HG03558 (cell line): Measurements from ENCODE around the gene CTAGE9.
"Not testable (repeated sequence)": the region's sequence is repeated elsewhere in the genome, so short reads cannot be mapped to it uniquely, and the experiment has no call there.

Experiments
- ATAC-seq: cut with Tn5 transposase; IDR thresholded peaks from one replicate; pipeline ENCODE4 v1.9.1; 2021; ENCODE audit warnings: moderate number of reproducible peaks; ENCODE audit not compliant: unreplicated experiment; ENCODE audit errors: extremely low read depth

CTAGE9 gene, protein sequence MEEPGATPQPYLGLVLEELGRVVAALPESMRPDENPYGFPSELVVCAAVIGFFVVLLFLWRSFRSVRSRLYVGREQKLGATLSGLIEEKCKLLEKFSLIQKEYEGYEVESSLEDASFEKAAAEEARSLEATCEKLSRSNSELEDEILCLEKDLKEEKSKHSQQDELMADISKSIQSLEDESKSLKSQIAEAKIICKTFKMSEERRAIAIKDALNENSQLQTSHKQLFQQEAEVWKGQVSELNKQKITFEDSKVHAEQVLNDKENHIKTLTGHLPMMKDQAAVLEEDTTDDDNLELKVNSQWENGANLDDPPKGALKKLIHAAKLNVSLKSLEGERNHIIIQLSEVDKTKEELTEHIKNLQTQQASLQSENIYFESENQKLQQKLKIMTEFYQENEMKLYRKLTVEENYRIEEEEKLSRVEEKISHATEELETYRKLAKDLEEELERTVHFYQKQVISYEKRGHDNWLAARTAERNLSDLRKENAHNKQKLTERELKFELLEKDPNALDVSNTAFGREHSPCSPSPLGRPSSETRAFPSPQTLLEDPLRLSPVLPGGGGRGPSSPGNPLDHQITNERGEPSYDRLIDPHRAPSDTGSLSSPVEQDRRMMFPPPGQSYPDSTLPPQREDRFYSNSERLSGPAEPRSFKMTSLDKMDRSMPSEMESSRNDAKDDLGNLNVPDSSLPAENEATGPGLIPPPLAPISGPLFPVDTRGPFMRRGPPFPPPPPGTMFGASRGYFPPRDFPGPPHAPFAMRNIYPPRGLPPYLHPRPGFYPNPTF

DNA sequence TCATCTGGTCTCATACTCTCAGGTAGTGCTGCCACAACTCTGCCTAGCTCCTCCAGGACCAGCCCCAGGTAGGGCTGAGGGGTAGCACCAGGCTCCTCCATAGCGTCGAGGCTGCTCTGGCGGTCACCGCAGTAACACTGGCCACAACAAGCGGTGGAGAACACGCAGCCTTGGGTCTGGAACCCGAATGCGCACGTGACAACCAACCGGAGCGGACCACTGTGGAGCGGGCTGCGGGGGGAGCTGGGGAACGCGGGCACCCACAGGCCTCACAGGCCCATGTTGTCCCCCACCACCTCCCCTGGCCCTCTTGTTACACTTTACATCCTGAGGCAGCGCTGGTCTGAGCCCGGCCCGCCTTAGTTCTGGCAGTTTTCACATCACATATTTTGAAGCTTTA is at the start of gene CTAGE9:
CTAGE9 (minus strand) TSS at position 101 of the 400 bp plus-strand sequence; CDS start at position 101, 0 bp downstream.
- not testable (repeated sequence) for ATAC-seq

DNA sequence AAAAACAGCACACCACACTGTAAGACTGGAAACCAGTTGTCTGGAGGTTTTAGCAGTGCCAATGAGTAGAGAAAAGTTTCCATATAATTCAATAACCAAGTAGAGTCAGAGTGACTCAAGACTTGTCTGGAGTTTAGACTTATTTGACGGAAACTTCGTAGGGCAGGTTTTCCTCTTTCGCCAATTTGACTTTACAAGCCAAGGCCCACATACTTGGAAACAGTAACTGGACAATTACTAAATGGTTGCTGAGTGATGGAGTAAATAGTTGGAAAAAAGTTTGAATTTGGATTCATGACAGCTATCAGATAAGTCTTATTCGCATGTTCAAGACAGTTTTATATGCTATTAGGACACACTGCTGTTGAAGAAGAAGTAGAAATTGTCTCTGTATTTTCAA is 48.1 kb upstream of the CTAGE9 start:
- no peak for ATAC-seq

DNA sequence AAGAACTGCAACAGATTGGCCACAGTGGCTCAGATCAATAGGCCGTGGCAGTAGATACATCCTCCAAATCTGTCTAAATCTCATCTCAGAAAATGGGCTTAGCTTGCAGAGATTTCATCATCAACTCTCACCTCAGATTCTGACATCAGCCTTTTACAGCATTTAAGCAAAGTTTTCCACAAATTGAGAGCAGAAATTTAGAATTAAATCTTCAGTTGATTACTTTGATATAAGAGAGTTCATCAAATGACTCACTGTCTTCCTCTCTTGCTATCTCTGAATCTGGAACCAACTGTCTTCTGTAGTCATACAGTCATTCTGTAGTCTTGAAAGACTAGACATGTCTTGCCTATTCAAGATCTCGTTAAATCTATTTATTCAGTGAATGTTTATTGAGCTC is 45.2 kb upstream of the CTAGE9 start:
- ATAC-seq: no peak

DNA sequence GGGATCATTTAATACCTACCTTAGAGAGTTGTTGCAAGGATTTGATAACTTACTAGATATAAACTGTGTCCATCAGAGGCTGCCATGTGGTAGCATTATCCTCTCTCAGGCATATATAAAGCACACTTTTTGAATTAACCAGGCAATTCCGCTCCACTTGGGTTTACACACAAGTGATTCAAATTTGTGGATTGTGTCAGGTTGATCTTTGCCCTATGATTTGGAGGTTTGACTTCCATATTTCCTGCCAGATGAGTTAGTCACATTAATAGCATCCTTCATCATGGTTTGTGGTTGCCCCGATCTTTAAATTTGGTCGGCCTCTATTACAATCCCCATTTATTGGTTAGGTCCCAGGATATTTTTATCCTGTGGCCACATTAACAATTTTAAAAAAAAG is 44.8 kb upstream of the CTAGE9 start:
- ATAC-seq: no peak

DNA sequence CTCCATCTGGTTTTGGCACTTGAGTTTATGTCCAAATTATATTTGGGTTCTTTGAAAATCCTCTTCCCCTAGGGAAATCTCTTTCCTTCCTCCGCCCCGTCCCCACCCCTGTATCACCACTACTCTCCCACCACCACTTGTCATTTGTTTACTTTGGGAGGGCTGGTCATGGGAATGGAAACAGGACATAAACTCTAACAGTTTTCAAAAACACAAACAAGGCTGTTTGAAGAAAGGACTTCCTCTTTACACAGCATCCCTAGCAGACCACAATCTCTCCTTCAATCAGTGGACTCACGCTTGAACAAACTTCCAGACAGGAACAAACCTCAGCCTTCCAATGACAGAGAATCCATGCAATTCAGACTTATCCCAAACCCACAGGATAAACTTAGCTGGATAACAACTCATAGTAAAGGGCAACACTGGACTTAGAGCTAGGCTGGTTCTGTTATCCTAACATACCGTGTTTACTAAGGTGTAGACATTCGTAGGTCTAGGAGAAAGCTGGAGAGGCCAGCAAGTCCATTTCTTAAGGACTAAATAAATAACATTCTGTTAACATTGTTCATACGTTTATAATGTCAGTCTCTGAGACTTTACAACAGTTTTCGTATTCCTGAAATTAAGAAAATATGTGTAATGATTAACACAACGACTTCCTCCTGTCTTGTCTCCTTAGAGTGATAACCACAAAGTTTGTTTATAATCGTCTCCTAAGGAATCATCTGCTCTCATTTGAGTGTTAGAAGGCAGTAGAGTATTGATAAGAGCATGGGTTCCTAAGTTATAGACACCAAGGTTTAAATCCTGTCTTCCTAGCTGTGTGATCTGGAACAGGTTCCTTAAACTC is 44.1 kb upstream of the CTAGE9 start:
- no peak for ATAC-seq

DNA sequence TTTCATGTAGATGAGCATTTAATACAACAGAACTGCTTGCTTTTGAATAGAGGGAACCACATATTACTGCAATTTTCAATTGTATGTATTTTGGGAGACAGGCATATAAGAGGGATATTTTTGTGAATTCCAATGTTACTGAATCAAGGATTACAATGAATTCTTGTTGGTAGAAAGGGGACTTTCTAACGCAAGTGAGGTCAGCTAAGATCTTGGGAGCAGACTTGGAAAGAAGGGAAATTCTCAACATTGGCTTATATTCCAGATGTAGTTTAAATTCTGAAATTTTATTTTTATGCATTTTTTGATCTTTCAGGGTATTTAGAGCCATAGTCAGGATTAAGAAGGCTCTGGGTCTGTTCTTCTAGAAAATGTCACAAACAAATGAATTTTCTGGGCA is 43.3 kb upstream of the CTAGE9 start:
- no peak for ATAC-seq

DNA sequence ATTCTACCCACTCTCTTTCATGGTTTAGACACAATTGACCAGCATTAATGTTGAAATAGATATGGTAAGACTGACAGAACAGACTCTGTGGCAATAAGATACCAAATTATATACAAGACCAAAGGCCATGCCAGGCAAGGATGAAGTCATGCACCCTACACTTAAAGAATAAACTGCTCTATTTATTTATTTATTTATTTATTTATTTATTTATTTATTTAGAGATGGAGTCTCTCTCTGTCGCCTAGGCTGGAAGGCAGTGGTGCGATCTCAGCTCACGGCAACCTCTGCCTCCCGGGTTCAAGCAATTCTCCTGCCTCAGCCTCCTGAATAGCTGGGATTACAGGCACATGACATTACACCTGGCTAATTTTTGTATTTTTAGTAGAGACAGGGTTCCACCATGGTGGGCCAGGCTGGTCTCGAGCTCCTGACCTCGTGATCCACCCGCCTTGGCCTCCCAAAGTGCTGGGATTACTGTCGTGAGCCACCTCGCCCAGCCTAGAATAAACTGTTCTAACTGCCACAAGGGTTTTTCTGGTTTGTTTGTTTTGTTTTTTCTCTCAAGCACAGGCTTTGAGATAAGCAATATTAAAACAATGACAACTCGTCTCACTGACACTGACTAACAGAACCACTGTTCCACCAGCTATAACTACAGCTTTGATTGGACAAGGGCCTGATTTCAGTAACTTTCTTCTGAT is 40.3 kb upstream of the CTAGE9 start:
- ATAC-seq: not testable (repeated sequence)

DNA sequence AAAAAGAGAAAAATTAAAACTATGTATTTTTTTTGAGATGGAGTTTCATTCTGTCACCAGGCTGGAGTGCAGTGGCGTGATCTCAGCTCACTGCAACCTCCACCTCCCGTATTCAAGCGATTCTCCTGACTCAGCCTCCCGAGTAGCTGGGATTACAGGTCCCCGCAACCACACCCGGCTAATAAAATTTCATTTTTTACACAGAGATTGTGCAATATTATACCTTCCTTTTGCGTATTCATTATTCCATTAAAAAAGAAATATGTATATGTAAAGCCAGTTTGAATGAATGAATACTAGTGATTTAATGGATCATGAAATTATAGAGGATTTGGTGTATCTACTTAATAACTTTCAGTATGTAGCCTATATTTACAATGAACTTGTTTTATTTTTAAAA is 38.2 kb upstream of the CTAGE9 start:
- no peak for ATAC-seq

DNA sequence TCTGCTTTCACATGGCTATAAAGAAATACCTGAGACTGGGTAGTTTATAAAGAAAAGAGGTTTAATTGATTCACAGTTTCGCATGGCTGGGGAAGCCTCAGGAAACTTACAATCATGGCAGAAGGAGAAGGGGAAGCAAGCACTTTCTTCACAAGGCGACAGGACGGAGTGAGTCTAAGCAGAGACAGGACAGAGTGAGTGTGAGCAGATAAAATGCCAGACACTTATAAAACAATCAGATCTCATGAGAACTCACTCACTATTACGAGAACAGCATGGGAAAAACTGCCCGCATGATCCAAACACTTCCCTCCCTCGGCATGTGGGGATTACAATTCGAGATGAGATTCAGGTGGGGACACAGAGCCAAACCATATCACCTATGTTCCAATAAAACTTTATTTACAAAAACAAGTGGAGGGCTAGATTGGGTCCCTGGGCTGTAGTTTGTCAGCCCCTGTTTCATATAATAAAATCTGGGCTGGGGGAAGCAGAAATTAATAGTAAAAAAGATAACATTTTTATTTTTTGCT is 37.1 kb upstream of the CTAGE9 start:
- no peak for ATAC-seq

DNA sequence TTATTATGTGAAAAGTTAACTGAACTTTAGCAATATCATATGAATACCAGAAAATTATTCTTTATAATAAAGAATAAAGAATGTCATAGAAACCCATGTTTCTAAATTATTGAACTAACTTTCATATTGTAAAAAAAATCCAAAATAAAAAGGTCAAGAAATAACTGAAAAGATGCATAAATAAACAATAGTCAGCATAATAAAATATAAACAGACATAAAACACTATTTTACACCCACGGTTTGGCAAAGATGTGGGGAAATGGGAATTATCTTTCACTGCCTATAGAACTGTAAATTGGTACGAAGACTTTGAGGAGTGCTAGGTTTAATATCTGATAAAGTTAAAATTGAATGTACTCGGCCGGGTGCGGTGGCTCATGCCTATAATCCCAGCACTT is 34.7 kb upstream of the CTAGE9 start:
- no peak for ATAC-seq

DNA sequence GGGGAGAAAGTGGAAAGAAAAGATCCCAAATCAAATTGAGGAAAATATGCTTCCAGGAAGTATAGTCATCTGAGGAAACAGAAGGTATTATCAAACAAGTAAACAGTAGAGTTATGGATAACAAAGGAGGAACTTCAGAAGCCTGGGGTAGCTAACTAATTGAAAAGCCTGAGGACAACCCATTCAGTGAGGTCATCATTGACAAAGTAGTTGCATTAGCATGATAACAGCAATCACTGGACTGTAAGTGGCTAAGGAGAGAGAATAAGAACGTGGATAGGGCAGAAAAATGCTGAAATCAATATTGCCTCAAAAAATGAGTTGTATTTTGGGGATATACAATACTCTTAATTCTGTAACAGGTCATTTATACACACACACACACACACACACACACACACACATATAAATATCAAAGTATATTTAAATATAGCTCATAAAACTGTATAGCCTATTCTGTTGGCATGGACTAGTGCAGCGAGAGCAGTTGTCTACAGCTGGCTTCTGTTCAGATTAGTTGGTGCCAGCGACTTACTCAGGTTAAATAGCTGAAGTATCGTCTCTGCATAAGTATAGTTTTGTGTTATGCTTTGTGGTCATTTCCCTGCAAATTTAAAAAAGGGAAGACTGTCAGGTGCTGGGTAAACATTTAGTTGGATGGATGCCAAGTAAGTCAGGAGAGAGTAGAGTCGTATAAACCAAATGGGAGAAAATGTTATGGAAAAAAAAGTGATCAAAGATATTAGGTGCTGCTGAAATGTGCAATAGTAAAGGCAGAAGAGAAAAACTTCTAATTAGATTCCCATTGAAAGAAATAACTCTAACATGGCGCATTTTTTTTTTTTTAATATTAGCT is 33.8 kb upstream of the CTAGE9 start:
- ATAC-seq: no peak

DNA sequence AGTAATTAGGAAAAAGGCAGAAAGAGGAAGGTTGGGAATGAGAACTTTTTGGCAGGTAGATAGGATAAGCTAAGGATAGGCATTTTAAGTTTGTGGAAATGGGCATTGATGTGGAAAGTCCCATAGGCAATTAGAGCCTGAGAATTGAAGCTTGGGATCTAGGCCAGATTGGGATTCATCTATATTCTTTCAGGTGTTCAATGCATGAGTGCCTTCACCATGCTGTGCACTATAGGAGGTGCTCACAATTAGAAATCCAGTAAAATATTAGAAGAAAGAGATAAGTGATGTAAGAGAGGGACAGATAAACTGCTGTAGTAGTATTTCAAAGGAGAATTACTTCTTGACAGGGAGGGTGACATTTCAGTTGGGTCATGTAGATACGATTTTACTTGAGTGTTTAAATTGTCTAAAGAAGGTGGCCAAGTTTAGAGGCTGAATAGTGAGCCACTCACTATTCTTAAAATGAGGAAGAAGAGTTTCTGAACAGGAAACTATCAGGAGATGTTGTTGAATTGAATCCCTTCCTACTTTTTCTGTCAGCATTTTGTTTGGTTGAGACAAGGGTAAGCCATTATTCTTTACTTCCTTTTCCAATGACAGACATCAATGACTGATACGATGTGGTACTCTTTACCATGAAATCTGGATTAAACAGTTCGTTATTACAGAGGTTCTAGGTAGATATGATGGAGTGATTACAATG is 31.0 kb upstream of the CTAGE9 start:
- no peak for ATAC-seq

DNA sequence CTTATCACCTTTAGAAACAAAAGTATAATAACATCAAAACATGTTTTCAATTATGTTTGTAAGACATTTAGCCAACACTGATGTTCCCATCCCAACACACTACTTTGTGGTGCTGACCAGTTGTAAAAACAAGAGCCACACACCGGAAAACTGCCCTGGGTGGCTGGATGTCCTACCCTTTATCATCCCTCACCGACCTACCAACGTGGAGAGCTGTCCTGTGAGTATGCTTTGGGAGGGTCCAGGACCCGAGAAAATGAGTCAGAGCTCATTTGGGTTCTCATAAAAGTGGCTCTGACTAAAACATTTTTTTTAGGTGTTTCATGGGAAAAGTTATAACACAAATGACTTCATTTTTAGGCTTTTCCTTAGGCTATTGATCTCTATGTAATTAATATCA is 29.3 kb upstream of the CTAGE9 start:
- no peak for ATAC-seq

DNA sequence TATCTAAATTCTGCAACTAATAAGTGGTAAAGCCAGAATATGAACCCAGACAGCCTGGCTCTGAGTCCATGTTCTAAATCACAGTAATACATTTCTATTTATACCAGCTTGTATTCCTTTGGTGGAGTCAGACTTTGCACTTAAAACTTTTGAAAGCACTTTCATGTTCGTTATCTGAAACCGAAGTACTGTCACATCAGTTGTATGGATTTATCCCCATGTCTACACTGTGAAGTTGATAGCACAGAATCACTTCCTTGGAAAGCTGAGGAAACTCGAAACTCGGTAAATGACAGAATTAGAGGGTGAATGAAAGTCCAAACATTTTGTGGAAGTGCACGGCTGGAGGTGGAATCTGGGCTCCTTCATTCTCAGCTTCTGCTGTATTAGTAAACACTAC is 28.3 kb upstream of the CTAGE9 start:
- no peak for ATAC-seq

DNA sequence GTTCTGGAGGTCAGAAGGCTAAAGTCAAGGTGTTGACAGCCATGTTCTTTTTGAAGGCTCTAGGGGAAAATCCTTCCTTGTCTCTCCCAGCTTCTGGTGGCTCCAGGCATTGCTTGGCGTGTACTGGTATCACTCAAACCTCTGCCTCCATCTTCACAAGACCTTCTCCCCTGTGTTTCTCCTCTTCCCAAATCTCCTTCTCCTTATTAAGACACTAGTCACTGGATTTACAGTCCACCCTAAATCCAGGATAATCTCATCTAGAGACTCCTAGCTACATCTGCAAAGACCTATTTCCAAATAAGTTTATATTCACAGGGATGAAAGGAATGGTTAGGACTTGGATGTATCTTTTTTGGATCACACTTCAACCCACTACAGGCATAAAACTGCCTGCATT is 26.0 kb upstream of the CTAGE9 start:
- ATAC-seq: no peak

DNA sequence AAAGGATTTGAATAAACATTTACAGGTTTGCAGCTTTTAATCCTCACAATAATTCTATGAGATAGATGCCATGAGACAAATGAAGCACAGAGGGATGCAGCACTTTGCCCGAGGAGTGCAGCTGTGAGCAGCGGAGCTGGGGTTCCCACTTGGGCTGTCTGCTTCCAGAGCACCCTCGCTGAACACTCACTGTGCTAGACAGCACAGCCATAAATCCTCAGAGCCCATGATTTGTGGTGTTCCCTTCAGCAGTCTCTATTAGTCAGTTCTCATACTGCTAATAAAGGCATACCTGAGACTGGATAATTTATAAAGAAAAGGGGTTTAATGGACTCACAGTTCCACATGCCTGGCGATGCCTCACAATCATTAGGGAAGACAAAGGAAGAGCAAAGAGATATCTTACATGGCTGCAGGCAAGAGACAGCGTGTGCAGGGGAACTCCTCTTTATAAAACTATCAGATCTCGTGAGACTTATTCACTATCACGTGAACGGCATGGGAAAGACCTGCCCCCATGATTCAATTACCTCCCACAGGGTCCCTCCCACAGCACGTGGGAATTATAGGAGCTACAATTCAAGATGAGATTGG is 25.3 kb upstream of the CTAGE9 start:
- no peak for ATAC-seq

DNA sequence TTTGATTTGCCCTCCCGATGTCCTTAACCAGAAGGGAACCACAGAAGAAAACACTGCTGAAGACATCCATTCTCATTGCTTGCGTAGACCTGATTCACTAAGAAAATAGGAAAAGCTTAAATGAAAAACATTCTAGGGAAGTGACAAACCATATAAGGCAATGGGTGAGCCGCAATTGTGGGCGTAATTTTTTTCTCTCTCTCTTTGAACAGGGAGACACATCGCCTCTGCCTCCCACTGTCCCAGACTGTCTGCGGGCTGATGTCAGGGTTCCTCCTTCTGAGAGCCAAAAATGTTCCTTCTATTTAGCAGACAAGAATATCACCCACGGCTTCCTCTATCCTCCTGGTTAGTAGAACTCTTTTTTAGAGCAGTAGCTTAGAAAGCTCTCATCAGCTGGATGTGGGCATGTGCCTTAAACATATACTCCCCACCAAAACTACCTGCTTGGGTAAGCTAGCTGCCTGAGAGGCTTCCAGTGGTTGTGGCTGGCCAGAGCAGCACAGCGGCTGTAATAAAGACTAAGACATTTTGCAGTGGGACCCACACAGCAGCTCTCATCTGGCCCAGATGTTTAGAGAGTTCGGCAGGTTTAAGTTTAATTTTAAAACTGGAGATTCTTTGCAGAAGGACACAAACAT is 22.7 kb upstream of the CTAGE9 start:
- ATAC-seq: no peak

DNA sequence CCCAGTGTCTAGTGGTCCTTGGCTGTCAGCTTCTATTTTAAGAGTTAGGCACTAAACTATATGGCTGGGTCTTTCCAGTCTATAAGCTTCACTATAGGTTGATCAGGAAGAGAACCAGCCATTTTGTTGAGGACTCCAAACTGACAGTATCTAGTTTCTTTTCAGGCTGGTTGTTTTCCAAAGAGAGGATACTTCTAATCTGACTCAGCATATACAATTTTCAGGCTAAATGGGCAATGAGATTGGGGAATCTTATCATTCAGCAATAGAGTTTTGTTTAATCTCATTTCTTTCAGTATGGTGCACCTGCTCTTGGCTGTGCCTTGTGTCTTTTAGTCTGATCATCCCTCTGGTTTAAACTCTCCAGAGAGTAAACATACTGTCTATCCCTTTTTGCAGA is 20.4 kb upstream of the CTAGE9 start:
- ATAC-seq: no peak
